ENCODE measurements around the gene SLC12A1.

SLC12A1 gene

DNA sequence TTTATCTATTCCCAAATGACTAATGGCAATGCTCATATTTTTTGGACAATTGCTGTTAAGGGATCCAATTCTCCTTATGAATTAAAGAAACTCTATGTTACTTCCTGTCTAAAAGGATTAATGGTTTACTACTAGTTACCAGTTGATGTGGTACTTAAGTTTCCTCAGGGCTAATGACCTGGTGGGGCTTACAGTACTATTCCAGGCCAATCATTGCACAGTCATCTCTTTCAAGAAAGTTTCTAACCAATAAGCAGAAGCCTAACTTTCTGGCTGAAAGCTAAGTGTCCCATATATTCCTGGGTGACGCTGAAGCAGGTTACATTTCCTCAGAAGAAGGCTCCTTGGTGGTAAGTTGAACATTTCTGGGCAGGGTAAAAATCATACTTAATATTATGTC is at the start of gene SLC12A1:
SLC12A1 (plus strand) TSS at position 322 of the 400 bp plus-strand sequence. CDS start 1,418 bp downstream, outside the sequence.
- DNase-seq, result no peak

DNA sequence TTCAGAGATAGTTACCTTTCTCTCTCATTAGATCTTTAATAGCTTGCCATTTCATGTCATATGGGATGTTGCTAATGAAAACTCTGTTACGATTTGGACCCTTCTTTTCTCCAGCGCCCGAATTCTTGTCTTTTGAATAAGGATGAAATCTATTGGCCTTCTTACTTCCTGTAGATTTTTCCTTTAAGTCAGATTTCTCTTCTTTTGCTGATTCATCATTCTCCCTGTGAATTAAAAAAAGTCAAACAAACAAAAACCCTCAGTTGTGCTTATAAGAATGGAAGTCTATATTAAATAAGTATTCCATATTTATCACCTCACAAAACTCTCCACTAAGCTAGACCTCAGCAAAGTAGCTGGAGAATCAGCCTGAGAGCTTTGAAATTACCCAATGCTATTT is 37.5 kb upstream of the SLC12A1 start:
- DNase-seq, result no peak

DNA sequence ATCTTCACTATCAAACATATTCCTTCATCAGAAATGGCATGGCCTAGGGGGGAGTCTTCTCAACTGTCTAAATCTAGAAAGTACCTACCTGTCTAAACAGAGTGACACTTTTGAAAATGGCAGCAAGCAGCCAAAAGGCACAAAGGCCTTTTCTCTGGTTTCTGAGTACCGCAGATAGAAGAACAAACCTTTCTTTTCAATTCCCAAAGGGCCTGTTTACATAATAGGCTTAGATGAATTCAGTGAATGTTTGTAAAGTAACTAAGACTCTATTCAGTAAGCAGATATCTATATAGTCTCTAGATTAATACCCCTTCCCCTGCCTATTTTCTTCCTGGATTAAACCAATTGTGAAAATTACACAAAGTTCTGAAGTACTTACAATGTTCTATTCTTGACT is 35.1 kb upstream of the SLC12A1 start:
- no peak for DNase-seq

DNA sequence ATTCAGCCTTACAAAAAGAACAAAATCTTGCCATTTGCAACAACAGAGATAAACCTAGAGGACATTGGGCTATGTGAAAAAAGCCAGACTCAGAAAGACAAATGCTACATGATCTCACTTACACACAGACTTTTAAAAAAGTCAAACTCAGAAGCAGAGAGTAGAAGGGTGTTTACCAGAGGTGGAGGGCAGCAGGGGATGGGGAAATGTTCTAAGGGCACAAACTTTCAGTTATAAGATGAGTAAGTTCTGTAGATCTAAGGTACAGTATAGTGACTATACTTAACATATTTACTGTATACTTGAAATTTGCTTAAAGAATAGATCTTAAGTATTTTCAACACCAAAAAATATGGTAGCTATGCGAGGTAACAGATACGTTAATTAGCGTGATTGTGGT is 31.0 kb upstream of the SLC12A1 start:
- DNase-seq, result no peak

DNA sequence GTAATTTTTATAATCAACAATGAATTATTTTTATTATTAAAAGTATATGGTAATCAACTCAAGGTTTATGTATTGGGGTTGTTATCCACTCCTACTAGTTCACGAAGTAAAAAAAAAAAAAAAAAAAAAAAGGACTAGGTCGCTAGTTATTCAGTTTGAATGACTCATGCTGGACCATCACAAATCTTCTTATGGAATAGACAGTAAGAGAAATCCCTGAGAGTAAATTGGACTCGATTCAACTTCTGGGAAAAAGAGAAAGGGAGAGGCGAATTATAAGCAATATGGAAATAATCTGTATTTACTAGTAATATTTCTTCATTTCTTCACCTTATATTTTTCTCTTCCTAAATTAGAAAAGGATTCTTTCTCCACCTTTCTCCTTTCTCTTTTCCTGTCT is 30.0 kb upstream of the SLC12A1 start:
- no peak for DNase-seq

DNA sequence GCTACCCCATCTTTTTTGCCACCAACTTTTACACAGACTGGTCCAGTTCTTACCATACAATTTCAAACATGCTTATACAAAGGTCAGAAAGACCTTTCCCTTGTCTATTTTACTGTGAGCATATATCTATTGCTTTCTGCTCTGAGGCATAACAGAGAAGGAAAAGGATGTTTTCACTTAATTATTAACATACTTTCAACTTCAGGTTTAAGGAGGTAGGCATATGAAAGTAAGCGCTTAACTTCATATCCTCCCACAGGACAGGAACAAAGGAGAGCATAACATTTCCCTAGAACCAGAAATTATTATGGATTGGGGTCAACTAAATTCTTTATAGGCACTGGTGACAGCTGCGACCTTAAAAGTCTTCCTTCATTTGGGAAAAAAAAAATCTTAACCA is 29.1 kb upstream of the SLC12A1 start:
- no peak for DNase-seq

DNA sequence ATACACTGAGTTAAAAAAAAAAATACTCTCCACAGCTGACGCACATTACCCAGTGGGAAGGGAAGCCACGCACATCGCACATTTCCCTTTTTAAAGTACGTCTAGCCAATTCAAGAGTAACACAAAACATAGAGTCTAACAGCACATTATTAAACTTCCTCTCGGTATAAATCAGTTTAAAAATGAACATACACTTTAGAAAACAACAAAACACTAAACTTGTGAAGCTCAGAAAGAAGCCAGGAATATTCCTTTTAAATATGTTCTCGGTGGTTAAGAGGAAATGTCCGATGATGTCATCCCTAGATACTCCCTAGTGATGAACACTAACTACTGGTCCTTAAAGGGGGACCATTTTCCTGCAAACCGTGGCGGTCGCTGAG is 28.7 kb upstream of the SLC12A1 start:
- no peak for DNase-seq

DNA sequence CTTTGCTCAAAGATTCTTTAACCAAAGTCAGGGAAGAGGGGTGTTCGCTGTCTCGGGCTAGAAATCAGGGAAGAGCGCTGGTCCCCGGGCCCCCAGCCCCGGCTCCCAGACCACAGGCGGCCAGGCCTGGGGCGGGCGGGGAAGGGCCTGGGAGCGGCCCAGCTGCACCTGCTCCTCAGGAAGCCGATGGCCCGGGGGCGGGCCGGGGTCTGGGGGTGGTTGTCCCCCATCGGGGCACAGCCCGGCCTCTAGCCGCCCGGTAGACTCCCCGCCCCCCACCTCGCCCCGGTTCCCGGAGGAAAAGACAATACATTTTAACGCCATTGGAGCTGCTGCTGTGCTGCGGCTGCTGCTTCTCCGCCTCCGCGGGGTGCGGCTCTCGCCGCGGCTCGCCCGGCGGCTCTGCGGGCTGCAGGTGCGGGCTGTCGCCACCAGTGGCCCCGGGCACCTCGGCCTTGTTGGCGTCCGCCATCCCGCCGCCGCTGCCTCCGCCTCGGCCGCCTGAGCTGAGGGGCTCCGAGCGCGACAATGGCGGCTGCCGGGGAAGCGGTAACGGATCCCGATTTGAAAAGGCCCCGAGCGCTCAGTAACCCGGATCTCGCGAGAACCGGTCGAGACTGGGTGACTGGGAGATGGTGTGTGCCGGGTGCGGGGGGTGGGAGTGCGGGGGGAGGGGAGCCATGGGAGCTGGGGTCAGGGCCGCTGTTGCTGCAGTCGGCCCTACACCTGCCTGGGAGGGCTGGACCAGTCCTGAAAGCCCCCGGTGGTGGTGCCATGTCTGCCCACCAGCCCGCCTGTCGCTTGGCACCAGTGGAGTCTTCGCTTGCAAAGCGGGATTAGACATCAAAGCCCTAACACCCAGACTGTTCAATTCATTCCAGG is 28.1 kb upstream of the SLC12A1 start, which contains the start of gene MYEF2:
MYEF2 (minus strand) TSS at position 530 of the 882 bp plus-strand sequence; CDS start at position 472, 58 bp downstream.
- no peak for DNase-seq

DNA sequence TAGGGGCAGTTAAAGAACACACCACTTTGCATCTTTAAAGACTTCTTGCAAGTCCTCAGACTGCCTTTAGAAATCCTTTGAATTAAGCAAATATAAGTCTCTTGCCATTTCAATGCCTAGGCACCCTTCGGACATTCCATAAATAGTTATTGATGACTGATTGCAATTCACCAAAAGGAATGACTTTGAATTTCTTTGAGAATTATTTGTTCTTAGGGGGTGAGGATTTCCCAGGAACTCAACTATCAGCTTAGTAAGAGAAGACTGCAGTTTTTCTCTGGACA is 27.5 kb upstream of the SLC12A1 start:
- DNase-seq, result no peak

DNA sequence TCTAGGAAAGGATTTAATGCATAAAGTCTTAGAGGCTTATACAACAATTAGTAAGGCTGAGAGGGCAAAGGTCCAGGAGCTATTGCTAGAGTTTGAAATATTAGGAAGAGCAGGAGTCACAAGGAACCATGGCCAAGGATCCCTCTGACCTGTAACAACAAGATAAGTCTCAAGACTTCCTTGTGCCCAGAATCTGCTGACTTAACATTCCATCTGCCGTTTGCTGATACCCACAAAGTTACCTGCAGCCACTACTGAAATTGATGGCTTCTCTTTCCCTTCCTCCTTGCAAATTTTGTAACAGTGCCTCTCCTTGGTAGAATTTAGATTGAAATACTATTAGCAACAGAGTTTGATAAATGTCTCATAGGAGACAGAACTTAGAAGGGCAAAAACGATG is 23.4 kb upstream of the SLC12A1 start:
- DNase-seq, result no peak

DNA sequence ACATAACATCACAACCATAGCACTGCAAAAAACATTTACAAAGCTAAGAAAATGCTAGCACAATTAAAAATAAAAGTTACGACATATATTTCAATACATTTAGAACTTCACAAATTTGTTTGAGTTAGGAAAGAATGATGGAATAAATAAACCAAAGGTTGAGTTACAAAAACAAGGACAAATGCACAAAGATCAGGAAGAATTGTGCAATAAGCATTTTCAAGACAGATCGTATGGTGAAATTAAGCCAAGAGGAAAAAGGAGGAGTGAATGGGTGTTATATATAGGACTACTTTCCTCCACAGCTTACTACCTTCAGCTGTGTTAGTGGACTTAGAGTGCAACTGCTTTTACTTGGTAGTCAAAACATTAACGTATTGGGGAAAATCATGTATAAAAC is 20.6 kb upstream of the SLC12A1 start:
- no peak for DNase-seq

DNA sequence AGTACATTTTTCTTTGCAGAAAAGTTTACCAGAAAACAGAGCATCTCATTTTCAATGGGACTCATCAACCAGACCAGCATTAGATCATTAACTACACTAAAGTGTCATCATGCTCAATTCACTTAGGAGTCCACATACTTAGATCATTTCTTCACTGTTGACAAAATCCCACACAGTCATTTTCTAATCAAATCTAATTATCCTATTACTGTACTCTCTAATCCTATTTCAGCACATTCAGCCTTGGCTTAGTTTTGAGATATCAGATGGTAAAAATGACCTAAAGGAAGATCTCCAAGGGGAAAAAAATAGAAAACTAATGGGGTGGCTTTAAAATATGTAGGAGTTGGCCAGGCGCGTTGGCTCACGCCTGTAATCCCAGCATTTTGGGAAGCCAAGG is 19.8 kb upstream of the SLC12A1 start:
- DNase-seq, result no peak

DNA sequence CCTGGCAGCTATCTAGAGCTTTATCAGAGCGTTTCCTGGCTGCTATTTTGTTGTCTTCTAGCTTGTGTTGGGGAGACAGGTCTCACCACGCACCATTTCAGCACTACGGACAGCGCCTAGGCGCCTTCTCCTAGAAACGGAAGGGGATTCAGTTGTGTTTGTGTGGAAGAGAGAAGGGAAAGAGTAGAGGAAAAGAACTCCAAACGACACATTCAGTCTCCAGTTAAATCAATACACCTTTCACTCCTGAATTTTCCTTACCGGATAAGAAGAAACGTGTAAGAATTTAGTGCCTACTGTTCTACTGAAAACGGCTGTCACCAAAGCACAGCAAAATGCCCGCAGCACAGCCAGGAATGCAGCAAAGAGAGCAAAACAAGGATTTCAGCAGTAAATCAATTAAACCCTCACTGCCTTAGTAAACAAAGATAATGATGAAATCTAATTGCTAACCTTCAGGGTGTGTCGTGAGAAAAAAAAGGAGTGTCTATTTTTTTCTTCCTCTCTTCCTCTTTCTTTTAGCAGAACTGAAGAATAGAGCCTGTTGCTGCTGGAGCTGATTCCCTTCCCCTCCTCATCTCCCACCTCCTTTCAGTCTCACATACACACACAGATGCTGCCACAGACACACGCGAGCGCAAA is 15.0 kb upstream of the SLC12A1 start:
- no peak for DNase-seq

DNA sequence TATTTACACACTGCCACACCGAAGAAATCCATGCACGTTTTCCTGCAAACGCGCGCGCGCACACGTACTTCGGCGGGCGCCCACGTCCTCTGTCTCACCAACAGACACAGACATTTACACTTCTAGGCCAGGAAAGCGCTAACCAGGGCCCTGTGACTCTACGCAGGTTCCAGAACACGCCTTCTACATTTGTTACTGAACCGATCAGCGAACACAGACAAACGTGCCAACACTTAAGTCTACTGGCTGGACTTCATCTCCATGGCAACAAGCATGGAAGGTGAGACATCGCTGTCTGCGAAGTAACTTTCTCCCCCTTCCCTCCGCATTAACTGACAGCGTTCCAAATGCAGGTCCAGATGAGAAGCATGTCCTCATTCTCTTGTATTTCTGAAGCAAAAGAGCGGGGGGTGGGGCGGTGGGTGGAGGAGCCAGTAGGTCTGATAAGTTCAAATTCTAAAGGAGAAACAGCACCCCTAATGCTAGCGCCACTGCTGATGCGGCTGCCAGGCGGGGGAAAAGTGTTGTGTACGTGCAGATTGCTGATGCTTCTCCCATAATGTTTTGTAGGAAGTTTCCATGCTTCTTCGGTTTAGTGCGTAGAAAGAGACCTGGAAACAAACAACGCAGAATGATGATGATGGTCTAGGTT is 14.4 kb upstream of the SLC12A1 start, which contains the start of gene CTXN2:
CTXN2 (plus strand) TSS at position 92 of the 652 bp plus-strand sequence. CDS start 9,636 bp downstream, outside the sequence.
- no peak for DNase-seq

DNA sequence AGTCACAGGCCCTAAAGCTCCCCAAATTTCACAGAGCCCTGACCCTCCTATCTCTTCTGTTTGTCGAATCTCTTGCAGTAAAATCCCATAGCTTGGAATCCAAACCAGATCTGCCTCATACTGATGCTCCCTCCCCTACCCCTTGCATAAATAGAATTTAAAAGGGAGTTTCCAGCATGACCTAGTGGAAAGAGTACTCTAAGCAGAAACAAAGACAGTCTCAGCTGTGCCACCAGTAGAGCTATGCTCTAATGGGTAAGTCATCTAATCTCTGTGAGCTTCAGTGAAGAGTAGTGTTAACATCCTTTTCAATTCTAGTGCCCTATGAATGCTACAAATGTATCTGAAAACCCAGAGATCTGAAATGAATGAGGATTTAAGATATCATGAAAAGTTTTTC is 4.0 kb upstream of the SLC12A1 start:
- no peak for DNase-seq

DNA sequence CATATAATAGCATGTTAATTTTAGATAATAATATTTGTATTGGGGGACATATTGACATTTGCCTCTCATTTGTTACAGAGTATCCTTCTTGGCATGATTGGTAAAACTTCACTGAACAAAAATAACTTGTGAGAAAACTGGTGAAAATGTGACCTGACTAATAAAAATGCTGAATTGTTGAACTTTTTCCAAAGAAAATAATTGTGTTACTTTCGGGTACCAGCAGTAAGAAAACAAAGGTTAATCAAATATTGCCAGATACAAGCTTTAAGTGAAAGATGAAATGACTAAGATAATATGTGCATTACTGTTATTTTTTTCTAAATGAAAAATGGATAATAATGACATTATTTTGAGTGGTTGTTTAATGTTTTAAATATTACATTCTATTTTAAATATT is 15.2 kb downstream of the SLC12A1 start:
- DNase-seq, result no peak

DNA sequence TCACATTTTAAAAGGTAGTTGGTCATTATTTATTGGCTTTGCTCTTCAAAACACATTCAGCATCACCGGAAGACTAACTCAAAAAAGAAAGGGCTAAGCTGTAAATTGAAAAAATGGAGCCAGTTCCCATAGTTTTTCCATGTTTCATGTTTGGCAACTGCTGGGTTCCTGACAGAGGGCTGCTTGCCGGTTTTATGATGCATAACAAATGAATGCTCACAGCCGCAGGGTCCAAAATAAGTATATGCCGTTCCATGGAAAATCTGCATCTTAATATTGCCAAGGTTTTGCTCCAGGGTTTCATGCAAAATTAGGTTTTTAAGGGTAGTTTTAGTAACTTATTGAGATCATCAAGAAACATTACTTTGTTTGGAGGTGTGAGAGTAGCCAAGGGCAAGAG is 15.8 kb downstream of the SLC12A1 start:
- DNase-seq, result no peak

DNA sequence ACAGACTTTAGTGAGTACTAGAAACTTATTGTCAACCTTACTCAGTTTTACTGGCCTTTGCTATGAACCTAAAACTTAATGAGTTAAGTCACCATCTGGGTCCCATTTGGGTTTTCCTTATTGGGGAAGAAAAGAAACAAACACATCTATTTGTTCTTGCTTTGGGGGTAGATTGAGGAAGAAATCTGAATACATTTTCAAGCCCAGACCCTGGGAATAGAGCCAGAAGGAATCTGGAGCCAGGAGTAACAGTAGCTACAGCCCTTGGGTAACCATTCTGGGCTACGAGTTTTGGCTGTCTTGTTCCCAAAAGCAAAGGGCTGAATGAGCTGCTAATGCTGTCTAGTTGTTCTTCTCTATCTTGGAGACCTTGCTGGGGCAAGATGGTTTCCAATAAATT is 16.5 kb downstream of the SLC12A1 start:
- no peak for DNase-seq

DNA sequence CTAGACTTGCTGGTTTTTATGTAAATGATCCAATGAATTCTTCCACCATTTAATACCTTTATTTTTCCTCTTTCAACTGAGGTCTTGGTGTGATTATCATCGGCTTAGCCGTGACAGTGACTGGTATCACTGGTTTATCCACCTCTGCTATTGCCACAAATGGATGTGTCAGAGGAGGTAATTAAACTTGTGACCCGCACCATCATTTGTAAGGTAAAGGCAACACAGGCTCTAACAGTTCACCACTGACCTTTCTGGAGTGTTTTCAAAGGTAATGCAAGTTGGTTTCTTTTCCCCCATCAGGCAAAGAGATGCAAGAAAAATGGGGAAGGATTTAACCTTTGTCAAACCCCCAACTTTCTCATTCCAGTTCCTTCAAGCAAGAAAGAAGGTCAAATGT is 19.7 kb downstream of the SLC12A1 start:
- DNase-seq, result no peak

DNA sequence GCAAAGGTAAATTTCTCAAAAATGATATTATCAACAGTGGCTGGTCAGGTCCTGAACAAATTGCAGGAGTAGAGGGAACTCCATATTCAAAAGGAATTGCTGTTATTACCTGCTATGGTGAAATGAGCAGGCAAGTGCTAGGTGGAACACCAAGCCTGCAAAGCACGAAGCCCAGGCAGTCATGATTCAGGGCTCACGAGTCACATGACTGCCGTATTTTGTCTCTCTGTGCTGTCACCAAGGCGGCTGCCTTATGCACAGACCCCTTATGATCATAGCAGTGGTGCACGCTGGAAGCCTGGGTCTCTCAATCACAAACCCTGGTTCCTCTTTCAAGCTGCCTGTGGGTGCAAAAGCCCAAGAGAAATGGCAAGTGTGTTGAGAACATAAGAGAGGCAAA is 24.4 kb downstream of the SLC12A1 start:
- DNase-seq, result no peak

DNA sequence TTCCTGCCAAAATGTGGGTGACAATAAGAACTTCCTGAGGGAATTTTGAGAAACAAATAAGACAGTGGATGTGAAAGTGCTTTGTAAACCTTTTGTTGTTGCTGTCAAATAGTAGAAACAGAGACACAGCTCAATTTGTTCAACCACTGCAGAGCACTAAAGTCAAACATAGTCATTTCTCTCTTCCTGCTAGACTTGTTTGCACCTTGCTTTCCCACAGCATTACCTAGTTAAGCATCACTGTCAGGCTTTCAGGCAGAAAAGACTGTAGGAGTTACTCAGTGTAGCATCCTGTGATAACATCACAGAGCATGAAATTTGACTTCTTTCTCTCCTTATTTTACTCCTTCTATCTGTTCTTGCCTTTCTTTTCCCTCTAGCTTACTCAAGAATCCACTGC is 27.1 kb downstream of the SLC12A1 start:
- no peak for DNase-seq

DNA sequence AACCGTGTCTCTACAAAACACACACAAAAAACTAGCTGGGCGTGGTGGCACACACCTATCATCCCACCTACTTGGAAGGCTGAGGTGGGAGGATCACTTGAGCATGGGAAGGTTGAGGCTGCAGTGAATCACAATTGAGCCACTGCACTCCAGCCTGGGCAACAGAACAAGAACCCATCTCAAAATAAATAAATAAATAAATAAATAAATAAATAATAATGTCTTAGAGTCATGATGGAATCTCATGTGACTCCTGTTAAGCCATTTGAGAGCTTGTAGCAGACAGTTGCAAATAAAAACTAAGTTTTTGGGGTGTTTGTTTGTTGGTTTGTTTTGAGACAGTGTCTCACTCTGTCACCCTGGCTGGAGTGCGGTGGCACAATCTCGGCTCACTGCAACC is 33.2 kb downstream of the SLC12A1 start:
- DNase-seq, result no peak

DNA sequence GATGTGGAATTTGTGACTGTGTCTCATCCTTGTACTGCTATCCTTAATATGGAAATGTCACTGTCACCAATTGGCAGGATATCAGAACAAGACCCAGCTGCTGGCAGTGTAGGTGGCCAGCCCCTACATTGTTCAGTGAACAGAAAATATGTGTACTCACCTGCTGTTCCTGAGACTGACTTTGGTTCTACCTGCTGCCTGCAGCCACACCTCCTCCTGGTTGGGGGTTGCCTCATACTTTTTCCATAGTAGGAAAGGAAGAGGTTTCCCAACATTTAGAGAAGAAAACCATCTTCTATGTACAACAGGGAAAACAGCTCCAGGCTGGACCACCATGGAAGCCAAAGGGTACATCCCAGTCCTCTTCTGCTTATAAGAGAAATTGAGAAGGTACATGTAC is 35.9 kb downstream of the SLC12A1 start:
- no peak for DNase-seq

DNA sequence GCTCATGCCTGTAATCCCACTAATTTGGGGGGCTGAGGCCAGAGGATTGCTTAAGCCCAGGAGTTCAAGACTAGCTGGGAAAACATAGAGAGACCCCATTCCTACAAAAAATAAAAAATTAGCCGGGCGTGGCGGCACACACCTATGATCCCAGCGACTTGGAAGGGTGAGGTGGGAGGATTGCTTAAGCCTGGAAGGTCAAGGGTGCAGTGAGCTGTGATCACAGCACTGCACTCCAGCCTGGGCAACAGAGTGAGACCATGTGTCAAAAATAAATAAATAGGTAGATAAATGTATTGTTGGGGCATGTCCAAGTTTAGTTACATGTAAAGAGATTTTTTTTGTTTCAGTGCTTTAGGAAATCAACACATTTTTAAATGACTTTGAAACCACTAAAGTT is 36.4 kb downstream of the SLC12A1 start:
- DNase-seq, result no peak
